ENCODE results near the gene CYP2W1. TPM values are rescaled to one million over a fixed set of nuclear protein-coding genes. Genes with fewer than 3 reads are reported as not detected.

CYP2W1 gene
- total RNA-seq, 1 donor from 2014 or later: not detected

GRCh38 chr7:968205-969105, 14.5 kb upstream of the CYP2W1 start:
- Mint-ChIP-seq H3K27ac (ENCODE audit: unreplicated experiment) (no peak overlapping the region), H3K4me1 (ENCODE audit: low read depth) (peaks cover 30% of the 10 kb centered on the region), H3K27me3 (ENCODE audit: low read depth) (no peaks in the 10 kb centered on the region), H3K9me3 (ENCODE audit: low read depth) (no peaks in the 10 kb centered on the region), H3K36me3 (ENCODE audit: low read depth) (peaks cover 17% of the 10 kb centered on the region), H3K4me3 (ENCODE audit: unreplicated experiment) (no peak overlapping the region)
- no peak for DNase-seq (ENCODE audit: low spot score)
- TF ChIP-seq, protein P1, sequence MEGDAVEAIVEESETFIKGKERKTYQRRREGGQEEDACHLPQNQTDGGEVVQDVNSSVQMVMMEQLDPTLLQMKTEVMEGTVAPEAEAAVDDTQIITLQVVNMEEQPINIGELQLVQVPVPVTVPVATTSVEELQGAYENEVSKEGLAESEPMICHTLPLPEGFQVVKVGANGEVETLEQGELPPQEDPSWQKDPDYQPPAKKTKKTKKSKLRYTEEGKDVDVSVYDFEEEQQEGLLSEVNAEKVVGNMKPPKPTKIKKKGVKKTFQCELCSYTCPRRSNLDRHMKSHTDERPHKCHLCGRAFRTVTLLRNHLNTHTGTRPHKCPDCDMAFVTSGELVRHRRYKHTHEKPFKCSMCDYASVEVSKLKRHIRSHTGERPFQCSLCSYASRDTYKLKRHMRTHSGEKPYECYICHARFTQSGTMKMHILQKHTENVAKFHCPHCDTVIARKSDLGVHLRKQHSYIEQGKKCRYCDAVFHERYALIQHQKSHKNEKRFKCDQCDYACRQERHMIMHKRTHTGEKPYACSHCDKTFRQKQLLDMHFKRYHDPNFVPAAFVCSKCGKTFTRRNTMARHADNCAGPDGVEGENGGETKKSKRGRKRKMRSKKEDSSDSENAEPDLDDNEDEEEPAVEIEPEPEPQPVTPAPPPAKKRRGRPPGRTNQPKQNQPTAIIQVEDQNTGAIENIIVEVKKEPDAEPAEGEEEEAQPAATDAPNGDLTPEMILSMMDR (IDR thresholded peaks at IDR 0.05): no peak

DNA sequence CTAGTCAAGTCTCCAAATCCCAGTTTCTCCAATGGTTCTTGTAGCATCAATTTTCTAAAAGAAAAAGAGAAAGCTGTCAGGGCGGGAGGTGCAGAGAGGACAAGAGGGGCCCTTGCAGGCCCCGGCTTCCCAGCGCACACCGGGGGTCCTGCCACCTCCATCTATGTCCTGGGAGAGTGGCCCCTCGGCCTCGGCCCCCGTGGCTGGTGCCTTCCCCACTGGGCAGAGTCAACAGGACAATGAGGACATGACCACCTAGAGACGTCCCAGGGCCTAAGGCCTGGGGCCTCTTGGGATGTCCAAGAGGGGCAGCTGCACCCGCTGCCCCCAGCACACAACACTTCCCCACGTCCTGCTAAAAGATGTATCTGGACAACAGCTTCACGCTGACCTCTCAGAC, 13.6 kb upstream of the CYP2W1 start:
- no peak for DNase-seq (ENCODE audit: low spot score)
- Mint-ChIP-seq H3K27me3 (ENCODE audit: low read depth) (no peaks in the 10 kb centered on the region), H3K36me3 (ENCODE audit: low read depth) (peaks cover 17% of the 10 kb centered on the region), H3K27ac (ENCODE audit: unreplicated experiment) (no peak overlapping the region), H3K9me3 (ENCODE audit: low read depth) (no peaks in the 10 kb centered on the region), H3K4me3 (ENCODE audit: unreplicated experiment) (no peak overlapping the region), H3K4me1 (ENCODE audit: low read depth) (peaks cover 32% of the 10 kb centered on the region)
- TF ChIP-seq, protein P1 (IDR thresholded peaks at IDR 0.05): no peak

DNA sequence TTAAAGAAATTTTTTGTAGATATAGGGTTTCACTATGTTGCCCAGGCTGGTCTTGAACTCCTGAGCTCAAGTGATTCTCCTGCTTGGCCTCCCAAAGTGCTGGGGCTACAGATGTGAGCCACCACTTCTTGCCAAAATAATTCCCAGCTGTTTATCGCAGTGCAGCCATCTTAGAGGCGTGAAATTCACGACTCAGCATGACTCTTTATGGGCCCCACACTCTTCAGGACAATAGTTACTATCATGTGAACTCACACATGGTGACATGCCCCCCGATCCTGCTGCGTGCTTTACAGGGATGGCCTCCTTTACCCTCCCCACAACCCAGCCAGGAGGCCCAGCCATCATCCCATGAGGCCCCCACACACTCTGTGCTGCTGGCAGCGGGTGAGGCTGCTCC, 12.2 kb upstream of the CYP2W1 start:
- TF ChIP-seq, protein P1 (IDR thresholded peaks at IDR 0.05): no peak
- Mint-ChIP-seq H3K27me3 (ENCODE audit: low read depth) (no peaks in the 10 kb centered on the region), H3K4me1 (ENCODE audit: low read depth) (peaks cover 22% of the 10 kb centered on the region), H3K4me3 (ENCODE audit: unreplicated experiment) (no peak overlapping the region), H3K27ac (ENCODE audit: unreplicated experiment) (no peak overlapping the region), H3K9me3 (ENCODE audit: low read depth) (no peaks in the 10 kb centered on the region), H3K36me3 (ENCODE audit: low read depth) (peaks cover 17% of the 10 kb centered on the region)
- DNase-seq (ENCODE audit: low spot score): no peak

DNA sequence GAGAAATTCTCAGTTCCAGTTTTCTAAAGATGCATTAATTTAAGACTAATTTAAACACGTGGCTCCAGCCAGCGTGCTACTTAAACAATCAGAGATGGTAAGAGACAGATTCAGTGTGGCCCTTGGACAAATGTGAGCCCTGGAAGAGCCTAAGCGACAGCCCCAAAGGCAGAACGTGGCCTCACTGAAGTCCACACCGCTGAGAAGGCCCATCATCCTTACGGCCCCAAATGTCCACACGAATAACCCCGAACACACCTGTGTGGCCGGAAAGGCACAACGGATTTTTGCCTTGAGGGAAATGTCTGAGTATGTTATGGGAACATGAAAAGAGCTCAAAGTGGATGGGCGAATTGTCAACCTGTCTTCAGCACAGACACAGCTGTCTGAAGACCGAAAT, 10.9 kb upstream of the CYP2W1 start:
- Mint-ChIP-seq H3K36me3 (ENCODE audit: low read depth) (peaks cover 16% of the 10 kb centered on the region), H3K27ac (ENCODE audit: unreplicated experiment) (no peak overlapping the region), H3K27me3 (ENCODE audit: low read depth) (no peaks in the 10 kb centered on the region), H3K4me1 (ENCODE audit: low read depth) (peaks cover 13% of the 10 kb centered on the region), H3K4me3 (ENCODE audit: unreplicated experiment) (no peak overlapping the region), H3K9me3 (ENCODE audit: low read depth) (no peaks in the 10 kb centered on the region)
- no peak for DNase-seq (ENCODE audit: low spot score)
- TF ChIP-seq, protein P1 (IDR thresholded peaks at IDR 0.05): no peak

DNA sequence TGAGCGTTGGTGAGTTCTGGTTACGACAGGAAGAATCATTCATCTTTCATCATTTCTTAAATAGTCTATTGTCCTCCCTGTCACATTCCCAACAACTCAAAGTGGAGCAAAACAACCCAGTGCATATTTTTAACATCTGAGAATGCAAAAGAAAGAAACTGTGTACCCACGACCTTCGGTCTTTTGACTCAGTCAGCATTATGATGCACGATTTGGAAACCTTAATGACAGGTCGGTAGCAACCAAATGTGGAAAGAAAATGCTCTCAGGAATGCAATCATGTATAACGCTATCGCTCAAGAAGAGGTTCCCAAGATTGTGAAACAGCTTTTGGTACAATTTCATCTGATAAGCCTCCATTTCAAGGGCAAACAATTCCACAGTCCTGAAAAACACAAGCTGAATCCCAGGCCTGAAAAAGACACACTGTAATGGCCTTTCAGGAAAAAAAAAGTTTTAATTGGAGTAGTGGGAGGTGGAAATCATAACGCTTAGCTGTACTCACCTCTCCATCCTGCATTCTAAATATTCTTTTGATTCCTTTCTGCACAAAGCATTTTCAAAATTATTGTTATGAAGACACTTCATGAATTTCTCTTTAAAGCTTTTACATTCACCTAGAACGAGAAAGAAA, 10.2 kb upstream of the CYP2W1 start:
- H3K4me3 Mint-ChIP-seq (ENCODE audit: unreplicated experiment): no peak overlapping the region
- peaks cover 12% of the 10 kb centered on the region for H3K36me3 Mint-ChIP-seq (ENCODE audit: low read depth)
- no peaks in the 10 kb centered on the region for H3K9me3 Mint-ChIP-seq (ENCODE audit: low read depth)
- no peaks in the 10 kb centered on the region for H3K27me3 Mint-ChIP-seq (ENCODE audit: low read depth)
- peaks cover 13% of the 10 kb centered on the region for H3K4me1 Mint-ChIP-seq (ENCODE audit: low read depth)
- H3K27ac Mint-ChIP-seq (ENCODE audit: unreplicated experiment): no peak overlapping the region
- DNase-seq (ENCODE audit: low spot score): no peak
- TF ChIP-seq, protein P1 (IDR thresholded peaks at IDR 0.05): no peak
